NT2/D1 (cell line): ENCODE measurements around the gene SNX14.

Experiments used
- SUZ12 ChIP-seq: IDR thresholded peaks from 2 replicates; pipeline ENCODE4 v1.6.1; 2011; ENCODE audit not compliant: insufficient read length, insufficient read depth; ENCODE audit errors: extremely low read depth
- YY1 ChIP-seq: IDR thresholded peaks from 2 replicates; pipeline ENCODE4 v1.6.1; 2011; ENCODE audit not compliant: insufficient read length, insufficient read depth
- ZNF274 ChIP-seq: IDR thresholded peaks from 2 replicates; pipeline ENCODE4 v1.6.1; 2011; ENCODE audit warnings: mild to moderate bottlenecking, low read depth, low read length

- TF ChIP-seq ZNF274 (no peak), YY1 (no peak), SUZ12 (no peak)
Measured at GRCh38 chr6:85568411-85568810, 25.2 kb downstream of the SNX14 start.
